DND-41 (cell line): ENCODE data around the gene CIZ1.

Experiments used
- CTCF ChIP-seq: IDR thresholded peaks from 2 replicates; pipeline ENCODE4 v1.5.1; 2012; ENCODE audit warnings: borderline replicate concordance, low read length, moderate library complexity, mild to moderate bottlenecking; ENCODE audit not compliant: poor library complexity, severe bottlenecking; ENCODE audit errors: extremely low read depth
- EZH2 ChIP-seq: IDR thresholded peaks from 3 replicates; pipeline ENCODE4 v1.6.1; 2012; ENCODE audit warnings: borderline replicate concordance, low read depth, mild to moderate bottlenecking, moderate library complexity, low read length, inconsistent platforms; ENCODE audit not compliant: severe bottlenecking

- TF ChIP-seq CTCF (no peak), EZH2 (no peak)
Measured at GRCh38 chr9:128218518-128219389, 27.4 kb upstream of the CIZ1 start.
